IMR-90 (cell line): ENCODE results near the gene PODXL. TPM values are rescaled to one million over a fixed set of nuclear protein-coding genes. Genes with fewer than 3 reads are reported as not detected.

ENCODE experiments used
- ATAC-seq: fragments of 200-7000 bp; cut with Tn5 transposase; 2 replicates; pipeline ENCODE4 v1.9.1; 2020; ENCODE audit warnings: low read depth, mild to moderate bottlenecking, moderate library complexity
- BruUV-seq: library from RNA; stranded (reverse); fragments of 400-500 nt; replicated peaks from 2 replicates; lab custom pipeline; 2021; lab: Mats Ljungman, UMichigan
- CTCF ChIA-PET: fragments of 300-600 bp; formaldehyde crosslinking; extraction: SDS; loops from one replicate; lab custom pipeline; 2021; ENCODE audit warnings: antibody characterized with exemption; lab: Yijun Ruan, JAX
- POLR2A ChIA-PET: fragments of 300-600 bp; sonication (Branson Sonifier 250); formaldehyde crosslinking; loops from one replicate; lab custom pipeline; 2022; ENCODE audit warnings: antibody characterized with exemption; ENCODE audit not compliant: unreplicated experiment; lab: Charles Lee
- DNase-seq: peaks from one replicate; pipeline ENCODE4 v3.0.0; 2013
- H2AFZ ChIP-seq: replicated peaks from 2 replicates; pipeline ENCODE3; 2013; ENCODE audit warnings: low read length, mild to moderate bottlenecking; ENCODE audit not compliant: poor library complexity
- H2AK5ac ChIP-seq: 2 replicates; pipeline ENCODE4 v1.6.1; 2013; ENCODE audit warnings: low read depth, low read length, inconsistent platforms
- H2AK9ac ChIP-seq: replicated peaks from 2 replicates; pipeline ENCODE3; 2013; ENCODE audit warnings: mild to moderate bottlenecking, low read depth, low read length, moderate library complexity; ENCODE audit not compliant: poor library complexity
- H2BK120ac ChIP-seq: 2 replicates; pipeline ENCODE4 v1.6.1; 2013; ENCODE audit warnings: low read depth, low read length, inconsistent platforms
- H2BK15ac ChIP-seq: 3 replicates; pipeline ENCODE4 v1.6.1; 2013; ENCODE audit warnings: low read depth, low read length, inconsistent platforms
- H2BK20ac ChIP-seq: 2 replicates; pipeline ENCODE4 v1.6.1; 2013; ENCODE audit warnings: low read depth, mild to moderate bottlenecking, inconsistent platforms, low read length, moderate library complexity
- H2BK5ac ChIP-seq: 2 replicates; pipeline ENCODE4 v1.6.1; 2013; ENCODE audit warnings: mild to moderate bottlenecking, low read depth, low read length, inconsistent platforms; ENCODE audit not compliant: poor library complexity, severe bottlenecking
- H3K14ac ChIP-seq: replicated peaks from 2 replicates; pipeline ENCODE4 v1.6.1; 2013; ENCODE audit warnings: low read depth, low read length, inconsistent platforms
- H3K18ac ChIP-seq: 2 replicates; pipeline ENCODE4 v1.6.1; 2013; ENCODE audit warnings: low read depth, low read length, control low read depth
- H3K23ac ChIP-seq: 2 replicates; pipeline ENCODE4 v1.6.1; 2013; ENCODE audit warnings: low read depth, low read length, inconsistent platforms
- H3K27ac ChIP-seq: 2 replicates; pipeline ENCODE4 v1.5.1; 2013; ENCODE audit warnings: mild to moderate bottlenecking, control low read depth, low read length; ENCODE audit not compliant: insufficient read depth
- H3K27me3 ChIP-seq: 2 replicates; pipeline ENCODE4 v1.6.1; 2013; ENCODE audit warnings: low read length; ENCODE audit not compliant: control insufficient read depth, insufficient read depth
- H3K36me3 ChIP-seq: 2 replicates; pipeline ENCODE4 v1.6.1; 2013; ENCODE audit warnings: low read length, mixed read lengths; ENCODE audit not compliant: control insufficient read depth, insufficient read depth
- H3K4ac ChIP-seq: 2 replicates; pipeline ENCODE4 v1.6.1; 2013; ENCODE audit warnings: low read depth, low read length, inconsistent platforms
- H3K4me1 ChIP-seq: 2 replicates; pipeline ENCODE4 v1.6.1; 2013; ENCODE audit warnings: low read length, mixed read lengths; ENCODE audit not compliant: control insufficient read depth, insufficient read depth
- H3K4me2 ChIP-seq: 2 replicates; pipeline ENCODE4 v1.6.1; 2013; ENCODE audit warnings: low read depth, mild to moderate bottlenecking, control low read depth, low read length, moderate library complexity
- H3K4me3 ChIP-seq: 2 replicates; pipeline ENCODE4 v1.5.1; 2013; ENCODE audit warnings: low read depth, mild to moderate bottlenecking, control low read depth, low read length, moderate library complexity; ENCODE audit not compliant: insufficient read depth
- H3K56ac ChIP-seq: 2 replicates; pipeline ENCODE4 v1.6.1; 2013; ENCODE audit warnings: low read length, inconsistent platforms; ENCODE audit not compliant: insufficient read depth; ENCODE audit errors: extremely low read depth
- H3K79me1 ChIP-seq, 2 experiments: 2 replicates each; pipeline ENCODE4 v1.6.1; 2013; ENCODE audit warnings: low read length in 2 of 2, inconsistent platforms in 1 of 2, low read depth in 1 of 2
- H3K9ac ChIP-seq: 2 replicates; pipeline ENCODE4 v1.6.1; 2013; ENCODE audit warnings: low read depth, low read length, control low read depth
- H3K9me1 ChIP-seq: 2 replicates; pipeline ENCODE4 v1.6.1; 2013; ENCODE audit warnings: low read length, inconsistent platforms; ENCODE audit not compliant: insufficient read depth
- H3K9me3 ChIP-seq: 2 replicates; pipeline ENCODE4 v1.6.1; 2013; ENCODE audit warnings: low read length; ENCODE audit not compliant: control insufficient read depth, insufficient read depth
- H4K20me1 ChIP-seq: 2 replicates; pipeline ENCODE4 v1.6.1; 2013; ENCODE audit warnings: low read length, inconsistent platforms; ENCODE audit not compliant: insufficient read depth
- H4K5ac ChIP-seq: 2 replicates; pipeline ENCODE4 v1.6.1; 2013; ENCODE audit warnings: mild to moderate bottlenecking, low read depth, low read length, control low read depth
- H4K8ac ChIP-seq, 2 experiments: 2 replicates each; pipeline ENCODE4 v1.6.1; 2013; ENCODE audit warnings: low read depth in 2 of 2, low read length in 2 of 2, control low read depth in 1 of 2, inconsistent platforms in 1 of 2
- H4K91ac ChIP-seq: 2 replicates; pipeline ENCODE4 v1.6.1; 2013; ENCODE audit warnings: low read depth, low read length, inconsistent platforms; ENCODE audit not compliant: insufficient read depth
- CEBPB ChIP-seq: IDR thresholded peaks from 2 replicates; pipeline ENCODE4 v1.6.1; 2012; ENCODE audit warnings: low read depth, low read length, improper control_type of control experiment
- CTCF ChIP-seq: conservative IDR thresholded peaks from 2 replicates; pipeline ENCODE4 v1.5.1; 2012; ENCODE audit warnings: mild to moderate bottlenecking, low read depth, low read length, improper control_type of control experiment
- MAFK ChIP-seq: IDR thresholded peaks from 2 replicates; pipeline ENCODE4 v1.6.1; 2012; ENCODE audit warnings: low read depth, low read length, improper control_type of control experiment
- MXI1 ChIP-seq: IDR thresholded peaks from 2 replicates; pipeline ENCODE4 v1.6.1; 2012; ENCODE audit warnings: low read depth, mild to moderate bottlenecking, low read length, moderate library complexity, borderline replicate concordance
- NFE2L2 ChIP-seq: fragments of 150-350 bp; IDR thresholded peaks from 2 replicates; pipeline ENCODE4 v1.6.1; 2016; ENCODE audit warnings: low read depth, mild to moderate bottlenecking, low read length
- POLR2A ChIP-seq: IDR thresholded peaks from 2 replicates; pipeline ENCODE4 v1.6.1; 2012; ENCODE audit warnings: mild to moderate bottlenecking, low read depth, low read length
- RCOR1 ChIP-seq: IDR thresholded peaks from 2 replicates; pipeline ENCODE4 v1.6.1; 2012; ENCODE audit warnings: mild to moderate bottlenecking, low read length, improper control_type of control experiment; ENCODE audit not compliant: insufficient replicate concordance
- RFX5 ChIP-seq: IDR thresholded peaks from 2 replicates; pipeline ENCODE4 v1.8.0; 2012; ENCODE audit warnings: low read depth, mild to moderate bottlenecking, low read length, moderate library complexity
- SMC3 ChIP-seq: fragments of 150-350 bp; IDR thresholded peaks from 2 replicates; pipeline ENCODE4 v1.6.1; 2016; ENCODE audit warnings: low read depth, mild to moderate bottlenecking, antibody characterized with exemption, low read length, moderate library complexity
- USF2 ChIP-seq: fragments of 150-350 bp; IDR thresholded peaks from 2 replicates; pipeline ENCODE4 v1.6.1; 2017; ENCODE audit warnings: mild to moderate bottlenecking, antibody characterized with exemption, low read length, low read depth
- WGBS, 2 experiments: methylation state at CpG; one replicate each; pipeline versions ENCODE4 v1.1.5 to v1.1.7; 2013; ENCODE audit warnings: missing lambda C conversion rate in 2 of 2; ENCODE audit not compliant: insufficient read length in 1 of 2; ENCODE audit errors: extremely low coverage in 2 of 2; 5-methylcytosine and 5-hydroxymethylcytosine counted together
- dilution Hi-C: fragments of 300-500 bp; cut with HindIII; formaldehyde crosslinking; loops from one replicate; pipeline ENCODE4 v1.14.3; 2018; ENCODE audit warnings: low sequenced_read_pairs; ENCODE audit not compliant: unreplicated experiment
- in situ Hi-C: fragments of 300-500 bp; cut with MboI; formaldehyde crosslinking; loops from 3 replicates; pipeline ENCODE4 v1.14.3; 2019; ENCODE audit warnings: low sequenced_read_pairs, inconsistent platforms, mixed read lengths
- intact Hi-C: fragments of 100-400 bp; cut with micrococcal nuclease; formaldehyde crosslinking; loops from 2 replicates; pipeline ENCODE4 v1.10.0; 2022
- polyA plus RNA-seq, 3 experiments: library from polyadenylated mRNA; depleted of rRNA; stranded (reverse); fragments of >200 nt; gene quantifications; 2 replicates each; pipeline ENCODE4 v1.2.3, GENCODE V29; 2012; ENCODE audit warnings: low replicate concordance in 1 of 3
- total RNA-seq: library from RNA; depleted of rRNA; stranded (reverse); fragments of >200 nt; gene quantifications from 2 replicates; pipeline ENCODE4 v1.2.3, GENCODE V29; 2012

Gene PODXL
- total and polyA plus RNA-seq, 2 of the 4 experiments (the other 2 are of a cell fraction): 1.3 to 3.8 TPM

- WGBS, 2 experiments: 18% methylated on average over 11 of the region's 16 CpGs; no CpG with 5 or more reads in 1 of the 2 experiments
- Histone ChIP-seq H2AK9ac (no peak overlapping the region), H3K23ac (no peak overlapping the region), H3K9me1 (no peaks in the 10 kb centered on the region), H3K4me1 (no peaks in the 10 kb centered on the region), H3K9ac (no peak overlapping the region), H2BK120ac (no peak overlapping the region), H2BK20ac (no peak overlapping the region), H3K79me1 (no peaks in the 10 kb centered on the region), H2AK5ac (no peak overlapping the region), H3K36me3 (no peaks in the 10 kb centered on the region), H3K4me3 (no peak overlapping the region), H3K4me2 (no peak overlapping the region), H2BK15ac (no peak overlapping the region), H3K56ac (no peak overlapping the region), H3K9me3 (no peaks in the 10 kb centered on the region), H3K4ac (no peak overlapping the region), H4K91ac (no peak overlapping the region), H3K14ac (no peak overlapping the region), H3K18ac (no peak overlapping the region), H4K8ac (no peak overlapping the region), H4K5ac (no peak overlapping the region), H2AFZ (peak overlapping the region; percentile 81), H3K27ac (no peak overlapping the region), H2BK5ac (no peak overlapping the region), H3K27me3 (peaks cover 3% of the 10 kb centered on the region; the same call in 1 of the 2 replicates), H4K20me1 (no peaks in the 10 kb centered on the region)
- in situ Hi-C loops (no loop called here), intact Hi-C loops (no loop called here), dilution Hi-C loops (no loop called here)
- TF ChIP-seq MAFK: no peak
- no peak for TF ChIP-seq MXI1
- no peak for TF ChIP-seq NFE2L2
- TF ChIP-seq SMC3: no peak
- TF ChIP-seq POLR2A: no peak
- no peak for TF ChIP-seq CTCF
- no peak for TF ChIP-seq USF2
- TF ChIP-seq RCOR1: no peak
- TF ChIP-seq RFX5: no peak
- no peak for TF ChIP-seq CEBPB
- ChIA-PET POLR2A (no interaction called here), CTCF (no interaction called here)
- BruUV-seq: no TSS peak
- DNase-seq: no peak
- ATAC-seq: no peak
Measured at GRCh38 chr7:131581241-131582051, 25.0 kb upstream of the PODXL start.
